CD4-positive, alpha-beta T cell (primary cell): Measurements from ENCODE around the gene UQCRQ. TPM values are rescaled to one million over a fixed set of nuclear protein-coding genes. Genes with fewer than 3 reads are reported as not detected.

Source experiments
- ATAC-seq: fragments of 200-7000 bp; cut with Tn5 transposase; one replicate; pipeline ENCODE4 v1.10.0; 2022; ENCODE audit warnings: mild to moderate bottlenecking; ENCODE audit not compliant: poor library complexity
- CTCF ChIA-PET: fragments of 350-600 bp; sonication (Branson Sonifier 250); formaldehyde crosslinking; loops from one replicate; lab custom pipeline; 2021; ENCODE audit warnings: antibody characterized with exemption, inconsistent platforms; lab: Charles Lee
- POLR2A ChIA-PET: fragments of 350-600 bp; sonication (Branson Sonifier 250); formaldehyde crosslinking; loops from one replicate; lab custom pipeline; 2021; ENCODE audit warnings: antibody characterized with exemption, inconsistent platforms; lab: Charles Lee
- DNase-seq, 14 experiments: peaks; one replicate each; pipeline ENCODE4 v3.0.0-alpha.2; 2013 to 2020; ENCODE audit warnings: mixed read lengths in 2 of 14
- H3K27ac ChIP-seq, 2 donors: one replicate each; pipeline versions ENCODE4 v1.5.1 to v1.7.0; 2013; ENCODE audit warnings: low read length in 2 of 2, low read depth in 1 of 2, mild to moderate bottlenecking in 1 of 2
- H3K27me3 ChIP-seq, 2 experiments: 1 replicate in 1 of 2; 2 replicates in 1 of 2; pipeline versions ENCODE4 v1.6.1 to v1.7.0; 2013; ENCODE audit warnings: low read length in 2 of 2, control low read depth in 1 of 2, mild to moderate bottlenecking in 1 of 2, moderate library complexity in 1 of 2; ENCODE audit not compliant: insufficient read depth in 2 of 2, control insufficient read depth in 1 of 2
- H3K36me3 ChIP-seq: one replicate; pipeline ENCODE4 v1.6.1; 2013; ENCODE audit warnings: low read length, control low read depth; ENCODE audit not compliant: insufficient read depth
- H3K4me1 ChIP-seq: one replicate; pipeline ENCODE4 v1.6.1; 2013; ENCODE audit warnings: low read length, control low read depth; ENCODE audit not compliant: insufficient read depth
- H3K4me3 ChIP-seq: one replicate; pipeline ENCODE4 v1.5.1; 2013; ENCODE audit warnings: mild to moderate bottlenecking, low read length, moderate library complexity
- H3K9me3 ChIP-seq, 2 experiments: 1 replicate in 1 of 2; 2 replicates in 1 of 2; pipeline versions ENCODE4 v1.6.1 to v1.7.0; 2013; ENCODE audit warnings: low read length in 2 of 2, mild to moderate bottlenecking in 2 of 2, control low read depth in 1 of 2, moderate library complexity in 1 of 2; ENCODE audit not compliant: control insufficient read depth in 1 of 2, insufficient read depth in 1 of 2
- H3K27ac Mint-ChIP-seq: one replicate; pipeline ENCODE4 v1.8.0; 2020; ENCODE audit warnings: mixed read lengths
- H3K27me3 Mint-ChIP-seq: one replicate; pipeline ENCODE4 v1.8.0; 2021; ENCODE audit warnings: mixed read lengths
- H3K36me3 Mint-ChIP-seq: one replicate; pipeline ENCODE4 v1.8.0; 2021; ENCODE audit warnings: low read depth, mixed read lengths
- H3K4me1 Mint-ChIP-seq: one replicate; pipeline ENCODE4 v1.8.0; 2021; ENCODE audit warnings: low read depth, mixed read lengths
- H3K4me3 Mint-ChIP-seq: one replicate; pipeline ENCODE4 v1.8.0; 2020; ENCODE audit warnings: mild to moderate bottlenecking, mixed read lengths
- H3K9me3 Mint-ChIP-seq: one replicate; pipeline ENCODE4 v1.8.0; 2020; ENCODE audit warnings: mixed read lengths
- intact Hi-C, 2 experiments: fragments of 100-400 bp; cut with DNase I in 1 of 2; cut with micrococcal nuclease in 1 of 2; formaldehyde crosslinking; loops; one replicate each; pipeline versions ENCODE4 v1.15.1 to v1.9.0; 2023 to 2025; cut with DNase I, micrococcal nuclease
- total RNA-seq, 174 experiments: library from RNA in 2 of 174; stranded (reverse) in 2 of 174; gene quantifications; one replicate each; pipeline ENCODE4 v1.2.3 and lab custom pipeline; 2021 to 2026
- TF ChIP-seq, protein P1 (sequence below): fragments of 200-600 bp; IDR thresholded peaks from one replicate; pipeline ENCODE4 v1.8.0; 2022; ENCODE audit warnings: antibody characterized with exemption, mild to moderate bottlenecking

The UQCRQ gene
- total RNA-seq, 2 experiments from 2014 or later: 119 to 132 TPM

- intact Hi-C loops: no loop called here
- ATAC-seq (no peak), DNase-seq (no peak)
- no peaks in the 10 kb centered on the region for H3K4me1 Mint-ChIP-seq
- H3K36me3 Mint-ChIP-seq: no peaks in the 10 kb centered on the region
- POLR2A ChIA-PET: no interaction called here
- H3K27ac Mint-ChIP-seq: no peak overlapping the region
- CTCF ChIA-PET: interaction anchor here (1.2 kb wide), 1 partner anchor 19 kb away, joined by 3 read pairs; the partner anchor contains the start of gene SHROOM1
- H3K27me3 Mint-ChIP-seq: peaks cover 4% of the 10 kb centered on the region
- Histone ChIP-seq H3K9me3 (no peaks in the 10 kb centered on the region), H3K4me3 (no peak overlapping the region), H3K27me3 (no peaks in the 10 kb centered on the region), H3K36me3 (no peaks in the 10 kb centered on the region), H3K27ac (no peak overlapping the region), H3K4me1 (no peaks in the 10 kb centered on the region)
- H3K9me3 Mint-ChIP-seq: no peaks in the 10 kb centered on the region
- TF ChIP-seq, protein P1, sequence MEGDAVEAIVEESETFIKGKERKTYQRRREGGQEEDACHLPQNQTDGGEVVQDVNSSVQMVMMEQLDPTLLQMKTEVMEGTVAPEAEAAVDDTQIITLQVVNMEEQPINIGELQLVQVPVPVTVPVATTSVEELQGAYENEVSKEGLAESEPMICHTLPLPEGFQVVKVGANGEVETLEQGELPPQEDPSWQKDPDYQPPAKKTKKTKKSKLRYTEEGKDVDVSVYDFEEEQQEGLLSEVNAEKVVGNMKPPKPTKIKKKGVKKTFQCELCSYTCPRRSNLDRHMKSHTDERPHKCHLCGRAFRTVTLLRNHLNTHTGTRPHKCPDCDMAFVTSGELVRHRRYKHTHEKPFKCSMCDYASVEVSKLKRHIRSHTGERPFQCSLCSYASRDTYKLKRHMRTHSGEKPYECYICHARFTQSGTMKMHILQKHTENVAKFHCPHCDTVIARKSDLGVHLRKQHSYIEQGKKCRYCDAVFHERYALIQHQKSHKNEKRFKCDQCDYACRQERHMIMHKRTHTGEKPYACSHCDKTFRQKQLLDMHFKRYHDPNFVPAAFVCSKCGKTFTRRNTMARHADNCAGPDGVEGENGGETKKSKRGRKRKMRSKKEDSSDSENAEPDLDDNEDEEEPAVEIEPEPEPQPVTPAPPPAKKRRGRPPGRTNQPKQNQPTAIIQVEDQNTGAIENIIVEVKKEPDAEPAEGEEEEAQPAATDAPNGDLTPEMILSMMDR: no peak
- H3K4me3 Mint-ChIP-seq: no peak overlapping the region
Observed at GRCh38 chr5:132849347-132849746, 17.1 kb upstream of the UQCRQ start.

- no peak overlapping the region for H3K4me3 Mint-ChIP-seq
- H3K27me3 Mint-ChIP-seq: peaks cover 4% of the 10 kb centered on the region
- no peaks in the 10 kb centered on the region for H3K36me3 ChIP-seq
- no peaks in the 10 kb centered on the region for H3K9me3 ChIP-seq
- no peak for ATAC-seq
- no peaks in the 10 kb centered on the region for H3K36me3 Mint-ChIP-seq
- intact Hi-C loops: no loop called here
- CTCF ChIA-PET: no interaction called here
- no peaks in the 10 kb centered on the region for H3K4me1 ChIP-seq
- no peaks in the 10 kb centered on the region for H3K4me1 Mint-ChIP-seq
- H3K27me3 ChIP-seq: no peaks in the 10 kb centered on the region
- H3K27ac Mint-ChIP-seq: no peak overlapping the region
- POLR2A ChIA-PET: interaction anchor here (0.9 kb wide), 1 partner anchor 13 kb away, joined by 4 read pairs; no protein-coding TSS in a partner anchor
- H3K27ac ChIP-seq: no peak overlapping the region
- H3K4me3 ChIP-seq: no peak overlapping the region
- TF ChIP-seq, protein P1: no peak
- DNase-seq: no peak
- no peaks in the 10 kb centered on the region for H3K9me3 Mint-ChIP-seq
Observed at GRCh38 chr5:132850066-132850465, 16.4 kb upstream of the UQCRQ start.

GRCh38 chr5:132853323-132853722, 13.1 kb upstream of the UQCRQ start:
- no peak overlapping the region for H3K27ac ChIP-seq
- CTCF ChIA-PET: interaction anchor here (1.1 to 1.4 kb wide), 2 partner anchors 8 to 34 kb away, joined by 3 to 4 read pairs; no protein-coding TSS in a partner anchor
- H3K4me3 Mint-ChIP-seq: no peak overlapping the region
- no peaks in the 10 kb centered on the region for H3K27me3 ChIP-seq
- no peaks in the 10 kb centered on the region for H3K4me1 Mint-ChIP-seq
- no peaks in the 10 kb centered on the region for H3K9me3 Mint-ChIP-seq
- no peaks in the 10 kb centered on the region for H3K4me1 ChIP-seq
- no peaks in the 10 kb centered on the region for H3K9me3 ChIP-seq
- no peak for ATAC-seq
- H3K36me3 ChIP-seq: no peaks in the 10 kb centered on the region
- H3K36me3 Mint-ChIP-seq: no peaks in the 10 kb centered on the region
- DNase-seq: no peak
- POLR2A ChIA-PET: no interaction called here
- intact Hi-C loops: no loop called here
- H3K27ac Mint-ChIP-seq: no peak overlapping the region
- H3K27me3 Mint-ChIP-seq: peaks cover 9% of the 10 kb centered on the region
- H3K4me3 ChIP-seq: no peak overlapping the region
- TF ChIP-seq, protein P1: no peak
